WTC11 (cell line): ENCODE data around the gene WFS1. TPM values are rescaled to one million over a fixed set of nuclear protein-coding genes. Genes with fewer than 3 reads are reported as not detected.

Experiments
- ATAC-seq: fragments of 200-7000 bp; cut with Tn5 transposase; 2 replicates; pipeline ENCODE4 v1.10.0; 2021; ENCODE audit warnings: mild to moderate bottlenecking, moderate library complexity
- CTCF ChIA-PET: fragments of 300-600 bp; sonication (Branson Sonifier 250); formaldehyde crosslinking; loops from one replicate; lab custom pipeline; 2021; ENCODE audit warnings: antibody characterized with exemption; lab: Charles Lee
- POLR2A ChIA-PET: fragments of 350-600 bp; sonication (Branson Sonifier 250); formaldehyde crosslinking; loops from one replicate; lab custom pipeline; 2021; ENCODE audit warnings: antibody characterized with exemption; lab: Charles Lee
- DNase-seq: peaks from one replicate; pipeline ENCODE4 v3.0.0; 2021; ENCODE audit warnings: low spot score
- H3K27ac Mint-ChIP-seq: 2 replicates; pipeline ENCODE4 v1.8.0; 2021; ENCODE audit warnings: mixed read lengths
- H3K27me3 Mint-ChIP-seq: 2 replicates; pipeline ENCODE4 v1.8.0; 2021; ENCODE audit warnings: low read depth, mild to moderate bottlenecking, moderate library complexity, mixed read lengths
- H3K36me3 Mint-ChIP-seq: 2 replicates; pipeline ENCODE4 v1.8.0; 2021; ENCODE audit warnings: mixed read lengths
- H3K4me1 Mint-ChIP-seq: 2 replicates; pipeline ENCODE4 v1.8.0; 2022; ENCODE audit warnings: mixed read lengths
- H3K4me3 Mint-ChIP-seq: 2 replicates; pipeline ENCODE4 v1.8.0; 2021; ENCODE audit warnings: mild to moderate bottlenecking, moderate library complexity, mixed read lengths
- H3K9me3 Mint-ChIP-seq: 2 replicates; pipeline ENCODE4 v1.8.0; 2021; ENCODE audit warnings: mixed read lengths
- CTCF ChIP-seq: fragments of 200-600 bp; IDR thresholded peaks from 2 replicates; pipeline ENCODE4 v1.8.0; 2022; ENCODE audit warnings: antibody characterized with exemption
- ESRRA ChIP-seq: sonication (generic); formaldehyde crosslinking; IDR thresholded peaks from 2 replicates; pipeline ENCODE4 v1.8.1; 2022; ENCODE audit warnings: mild to moderate bottlenecking, missing genetic modification reagents, borderline replicate concordance
- FOXK1 ChIP-seq: sonication (generic); formaldehyde crosslinking; IDR thresholded peaks from 2 replicates; pipeline ENCODE4 v1.8.0; 2022; ENCODE audit warnings: mild to moderate bottlenecking, moderate library complexity, missing genetic modification reagents
- GRHL2 ChIP-seq: fragments of 250-450 bp; sonication (Bioruptor Pico); IDR thresholded peaks from 2 replicates; pipeline ENCODE4 v1.8.0; 2022; ENCODE audit warnings: mild to moderate bottlenecking, moderate library complexity; ENCODE audit not compliant: insufficient replicate concordance, severe bottlenecking
- HMGA2 ChIP-seq: fragments of 250-450 bp; sonication (Bioruptor Pico); IDR thresholded peaks from 2 replicates; pipeline ENCODE4 v1.4.0; 2021; ENCODE audit warnings: mild to moderate bottlenecking, moderate library complexity
- KAT7 ChIP-seq: sonication (generic); formaldehyde crosslinking; IDR thresholded peaks from 2 replicates; pipeline ENCODE4 v1.8.1; 2023; ENCODE audit warnings: missing genetic modification reagents, mild to moderate bottlenecking, borderline replicate concordance
- MXD4 ChIP-seq: fragments of 250-450 bp; sonication (Bioruptor Pico); IDR thresholded peaks from 2 replicates; pipeline ENCODE4 v1.8.0; 2021; ENCODE audit warnings: mild to moderate bottlenecking, moderate library complexity, borderline replicate concordance
- MYBL2 ChIP-seq: sonication (generic); formaldehyde crosslinking; IDR thresholded peaks from 2 replicates; pipeline ENCODE4 v1.8.1; 2023; ENCODE audit warnings: mild to moderate bottlenecking, moderate library complexity, missing genetic modification reagents
- PREB ChIP-seq: sonication (generic); formaldehyde crosslinking; IDR thresholded peaks from 2 replicates; pipeline ENCODE4 v1.8.1; 2022; ENCODE audit warnings: mild to moderate bottlenecking, missing genetic modification reagents, moderate library complexity, borderline replicate concordance
- SMAD4 ChIP-seq: sonication (generic); formaldehyde crosslinking; IDR thresholded peaks from 2 replicates; pipeline ENCODE4 v1.8.0; 2022; ENCODE audit warnings: mild to moderate bottlenecking, missing genetic modification reagents
- TEAD4 ChIP-seq: sonication (generic); formaldehyde crosslinking; IDR thresholded peaks from 2 replicates; pipeline ENCODE4 v1.8.0; 2022; ENCODE audit warnings: mild to moderate bottlenecking, missing genetic modification reagents
- ZNF416 ChIP-seq: fragments of 250-450 bp; sonication (Bioruptor Pico); IDR thresholded peaks from 2 replicates; pipeline ENCODE4 v1.9.0; 2021; ENCODE audit warnings: mild to moderate bottlenecking, inconsistent platforms
- total RNA-seq: library from RNA; stranded (reverse); gene quantifications from 3 replicates; pipeline ENCODE4 v1.2.3, GENCODE V29; 2021
- TF ChIP-seq, protein P1 (sequence below): fragments of 250-450 bp; sonication (Bioruptor Pico); IDR thresholded peaks from 2 replicates; pipeline ENCODE4 v1.9.0; 2021; ENCODE audit warnings: mild to moderate bottlenecking
- TF ChIP-seq, protein P2 (sequence below): sonication (generic); formaldehyde crosslinking; IDR thresholded peaks from 2 replicates; pipeline ENCODE4 v1.8.1; 2023; ENCODE audit warnings: mild to moderate bottlenecking, missing genetic modification reagents
- TF ChIP-seq, protein P3 (sequence below): sonication (generic); formaldehyde crosslinking; IDR thresholded peaks from 2 replicates; pipeline ENCODE4 v1.8.0; 2022; ENCODE audit warnings: mild to moderate bottlenecking, missing genetic modification reagents

Gene WFS1
- total RNA-seq, 1 experiment from 2014 or later, result 34.7 TPM

GRCh38 chr4:6334203-6334887 lies 64.7 kb downstream of the WFS1 start (continued):
- TF ChIP-seq, protein P1, sequence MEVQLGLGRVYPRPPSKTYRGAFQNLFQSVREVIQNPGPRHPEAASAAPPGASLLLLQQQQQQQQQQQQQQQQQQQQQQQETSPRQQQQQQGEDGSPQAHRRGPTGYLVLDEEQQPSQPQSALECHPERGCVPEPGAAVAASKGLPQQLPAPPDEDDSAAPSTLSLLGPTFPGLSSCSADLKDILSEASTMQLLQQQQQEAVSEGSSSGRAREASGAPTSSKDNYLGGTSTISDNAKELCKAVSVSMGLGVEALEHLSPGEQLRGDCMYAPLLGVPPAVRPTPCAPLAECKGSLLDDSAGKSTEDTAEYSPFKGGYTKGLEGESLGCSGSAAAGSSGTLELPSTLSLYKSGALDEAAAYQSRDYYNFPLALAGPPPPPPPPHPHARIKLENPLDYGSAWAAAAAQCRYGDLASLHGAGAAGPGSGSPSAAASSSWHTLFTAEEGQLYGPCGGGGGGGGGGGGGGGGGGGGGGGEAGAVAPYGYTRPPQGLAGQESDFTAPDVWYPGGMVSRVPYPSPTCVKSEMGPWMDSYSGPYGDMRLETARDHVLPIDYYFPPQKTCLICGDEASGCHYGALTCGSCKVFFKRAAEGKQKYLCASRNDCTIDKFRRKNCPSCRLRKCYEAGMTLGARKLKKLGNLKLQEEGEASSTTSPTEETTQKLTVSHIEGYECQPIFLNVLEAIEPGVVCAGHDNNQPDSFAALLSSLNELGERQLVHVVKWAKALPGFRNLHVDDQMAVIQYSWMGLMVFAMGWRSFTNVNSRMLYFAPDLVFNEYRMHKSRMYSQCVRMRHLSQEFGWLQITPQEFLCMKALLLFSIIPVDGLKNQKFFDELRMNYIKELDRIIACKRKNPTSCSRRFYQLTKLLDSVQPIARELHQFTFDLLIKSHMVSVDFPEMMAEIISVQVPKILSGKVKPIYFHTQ (CRISPR knock-in tag), result no peak
- TF ChIP-seq SMAD4, result no peak
- no peak for TF ChIP-seq FOXK1
- TF ChIP-seq, protein P2, sequence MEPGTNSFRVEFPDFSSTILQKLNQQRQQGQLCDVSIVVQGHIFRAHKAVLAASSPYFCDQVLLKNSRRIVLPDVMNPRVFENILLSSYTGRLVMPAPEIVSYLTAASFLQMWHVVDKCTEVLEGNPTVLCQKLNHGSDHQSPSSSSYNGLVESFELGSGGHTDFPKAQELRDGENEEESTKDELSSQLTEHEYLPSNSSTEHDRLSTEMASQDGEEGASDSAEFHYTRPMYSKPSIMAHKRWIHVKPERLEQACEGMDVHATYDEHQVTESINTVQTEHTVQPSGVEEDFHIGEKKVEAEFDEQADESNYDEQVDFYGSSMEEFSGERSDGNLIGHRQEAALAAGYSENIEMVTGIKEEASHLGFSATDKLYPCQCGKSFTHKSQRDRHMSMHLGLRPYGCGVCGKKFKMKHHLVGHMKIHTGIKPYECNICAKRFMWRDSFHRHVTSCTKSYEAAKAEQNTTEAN (CRISPR knock-in tag), result no peak
- no peak for TF ChIP-seq GRHL2 (CRISPR knock-in tag)
- no peak for TF ChIP-seq MXD4 (CRISPR knock-in tag)
- no peak for TF ChIP-seq MYBL2 (CRISPR knock-in tag)

GRCh38 chr4:6335040-6335590 lies 65.5 kb downstream of the WFS1 start:
- Mint-ChIP-seq H3K4me3 (no peak overlapping the region), H3K9me3 (peaks cover 26% of the 10 kb centered on the region), H3K27ac (no peak overlapping the region), H3K27me3 (no peaks in the 10 kb centered on the region; the same call in 1 of the 2 replicates), H3K4me1 (peaks cover 20% of the 10 kb centered on the region), H3K36me3 (peaks cover 2% of the 10 kb centered on the region)
- ATAC-seq, result no peak
- POLR2A ChIA-PET, result no interaction called here
- DNase-seq, result no peak
- CTCF ChIA-PET, result interaction anchor here (1.9 to 15.7 kb wide), 2 partner anchors 53 to 75 kb away, joined by 5 to 713 read pairs; partner anchors contain the start of gene WFS1
- TF ChIP-seq CTCF, result 0 out of 2 replicates have a peak, but pooled peaks have one; percentile 25
- TF ChIP-seq, protein P3, sequence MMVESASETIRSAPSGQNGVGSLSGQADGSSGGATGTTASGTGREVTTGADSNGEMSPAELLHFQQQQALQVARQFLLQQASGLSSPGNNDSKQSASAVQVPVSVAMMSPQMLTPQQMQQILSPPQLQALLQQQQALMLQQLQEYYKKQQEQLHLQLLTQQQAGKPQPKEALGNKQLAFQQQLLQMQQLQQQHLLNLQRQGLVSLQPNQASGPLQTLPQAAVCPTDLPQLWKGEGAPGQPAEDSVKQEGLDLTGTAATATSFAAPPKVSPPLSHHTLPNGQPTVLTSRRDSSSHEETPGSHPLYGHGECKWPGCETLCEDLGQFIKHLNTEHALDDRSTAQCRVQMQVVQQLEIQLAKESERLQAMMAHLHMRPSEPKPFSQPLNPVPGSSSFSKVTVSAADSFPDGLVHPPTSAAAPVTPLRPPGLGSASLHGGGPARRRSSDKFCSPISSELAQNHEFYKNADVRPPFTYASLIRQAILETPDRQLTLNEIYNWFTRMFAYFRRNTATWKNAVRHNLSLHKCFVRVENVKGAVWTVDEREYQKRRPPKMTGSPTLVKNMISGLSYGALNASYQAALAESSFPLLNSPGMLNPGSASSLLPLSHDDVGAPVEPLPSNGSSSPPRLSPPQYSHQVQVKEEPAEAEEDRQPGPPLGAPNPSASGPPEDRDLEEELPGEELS (CRISPR knock-in tag), result no peak
- TF ChIP-seq KAT7 (CRISPR knock-in tag), result no peak
- TF ChIP-seq TEAD4 (CRISPR knock-in tag), result no peak
- no peak for TF ChIP-seq ESRRA (CRISPR knock-in tag)
- TF ChIP-seq PREB, result no peak
- TF ChIP-seq ZNF416 (CRISPR knock-in tag), result no peak
- TF ChIP-seq HMGA2 (CRISPR knock-in tag), result no peak
